CD4-positive, alpha-beta T cell treated with Interferon alpha-2 for 1 hour (primary cell): ENCODE data around the gene PHF1.

Experiments used
- DNase-seq, 2 donors: peaks; one replicate each; pipeline ENCODE4 v3.0.0-alpha.2; 2020 to 2022

The PHF1 gene

GRCh38 chr6:33459226-33459625 is 48.4 kb downstream of the PHF1 start:
- no peak for DNase-seq
